SK-N-SH (cell line): ENCODE measurements around the gene NFKB2.

Experiments
- FOXJ3 ChIP-seq: sonication (generic); formaldehyde crosslinking; IDR thresholded peaks from 2 replicates; pipeline ENCODE4 v1.5.1; 2020; ENCODE audit warnings: mild to moderate bottlenecking, missing genetic modification reagents
- POLR2AphosphoS5 ChIP-seq: IDR thresholded peaks from 2 replicates; pipeline ENCODE4 v1.6.1; 2012; ENCODE audit warnings: low read depth, low read length
- RXRA ChIP-seq: IDR thresholded peaks from 2 replicates; pipeline ENCODE4 v1.4.0; 2012; ENCODE audit warnings: low read depth, mild to moderate bottlenecking, borderline replicate concordance
- TF ChIP-seq, protein P1 (sequence below): fragments of 200-600 bp; sonication (generic); IDR thresholded peaks from 2 replicates; pipeline ENCODE4 v1.6.1; 2017; ENCODE audit warnings: antibody characterized with exemption, mild to moderate bottlenecking, moderate library complexity
- TF ChIP-seq, protein P2 (sequence below): fragments of 150-350 bp; IDR thresholded peaks from 2 replicates; pipeline ENCODE4 v1.6.1; 2017; ENCODE audit warnings: antibody characterized with exemption, low read length, low read depth, borderline replicate concordance
- TF ChIP-seq, protein P3 (sequence below): IDR thresholded peaks from 2 replicates; pipeline ENCODE4 v1.6.1; 2012; ENCODE audit warnings: mild to moderate bottlenecking, low read depth, low read length, moderate library complexity

DNA sequence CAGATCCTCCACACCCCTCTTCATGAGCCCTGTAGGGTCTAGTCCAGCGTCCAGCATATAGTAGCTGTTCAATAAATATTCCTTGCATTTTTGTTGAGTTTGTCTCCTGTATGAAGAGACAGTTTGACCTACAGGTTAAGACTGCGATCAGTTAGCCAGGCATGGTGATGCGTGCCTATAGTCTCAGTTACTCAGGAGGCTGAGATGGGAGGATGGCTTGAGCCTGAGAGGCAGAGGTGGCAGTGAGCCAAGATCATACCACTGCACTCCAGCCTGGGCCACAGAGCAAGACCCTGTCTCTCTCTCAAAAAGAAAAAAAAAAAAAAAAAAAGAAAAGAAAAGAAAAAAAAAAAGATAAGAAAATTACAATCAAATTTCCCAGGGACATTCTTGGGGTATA is 42.0 kb downstream of the NFKB2 start:
- TF ChIP-seq, protein P1, sequence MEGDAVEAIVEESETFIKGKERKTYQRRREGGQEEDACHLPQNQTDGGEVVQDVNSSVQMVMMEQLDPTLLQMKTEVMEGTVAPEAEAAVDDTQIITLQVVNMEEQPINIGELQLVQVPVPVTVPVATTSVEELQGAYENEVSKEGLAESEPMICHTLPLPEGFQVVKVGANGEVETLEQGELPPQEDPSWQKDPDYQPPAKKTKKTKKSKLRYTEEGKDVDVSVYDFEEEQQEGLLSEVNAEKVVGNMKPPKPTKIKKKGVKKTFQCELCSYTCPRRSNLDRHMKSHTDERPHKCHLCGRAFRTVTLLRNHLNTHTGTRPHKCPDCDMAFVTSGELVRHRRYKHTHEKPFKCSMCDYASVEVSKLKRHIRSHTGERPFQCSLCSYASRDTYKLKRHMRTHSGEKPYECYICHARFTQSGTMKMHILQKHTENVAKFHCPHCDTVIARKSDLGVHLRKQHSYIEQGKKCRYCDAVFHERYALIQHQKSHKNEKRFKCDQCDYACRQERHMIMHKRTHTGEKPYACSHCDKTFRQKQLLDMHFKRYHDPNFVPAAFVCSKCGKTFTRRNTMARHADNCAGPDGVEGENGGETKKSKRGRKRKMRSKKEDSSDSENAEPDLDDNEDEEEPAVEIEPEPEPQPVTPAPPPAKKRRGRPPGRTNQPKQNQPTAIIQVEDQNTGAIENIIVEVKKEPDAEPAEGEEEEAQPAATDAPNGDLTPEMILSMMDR = no peak
- TF ChIP-seq FOXJ3 (CRISPR knock-in tag) (no peak), RXRA (no peak), POLR2AphosphoS5 (no peak)
- TF ChIP-seq, protein P2, sequence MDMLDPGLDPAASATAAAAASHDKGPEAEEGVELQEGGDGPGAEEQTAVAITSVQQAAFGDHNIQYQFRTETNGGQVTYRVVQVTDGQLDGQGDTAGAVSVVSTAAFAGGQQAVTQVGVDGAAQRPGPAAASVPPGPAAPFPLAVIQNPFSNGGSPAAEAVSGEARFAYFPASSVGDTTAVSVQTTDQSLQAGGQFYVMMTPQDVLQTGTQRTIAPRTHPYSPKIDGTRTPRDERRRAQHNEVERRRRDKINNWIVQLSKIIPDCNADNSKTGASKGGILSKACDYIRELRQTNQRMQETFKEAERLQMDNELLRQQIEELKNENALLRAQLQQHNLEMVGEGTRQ = no peak
- TF ChIP-seq, protein P3, sequence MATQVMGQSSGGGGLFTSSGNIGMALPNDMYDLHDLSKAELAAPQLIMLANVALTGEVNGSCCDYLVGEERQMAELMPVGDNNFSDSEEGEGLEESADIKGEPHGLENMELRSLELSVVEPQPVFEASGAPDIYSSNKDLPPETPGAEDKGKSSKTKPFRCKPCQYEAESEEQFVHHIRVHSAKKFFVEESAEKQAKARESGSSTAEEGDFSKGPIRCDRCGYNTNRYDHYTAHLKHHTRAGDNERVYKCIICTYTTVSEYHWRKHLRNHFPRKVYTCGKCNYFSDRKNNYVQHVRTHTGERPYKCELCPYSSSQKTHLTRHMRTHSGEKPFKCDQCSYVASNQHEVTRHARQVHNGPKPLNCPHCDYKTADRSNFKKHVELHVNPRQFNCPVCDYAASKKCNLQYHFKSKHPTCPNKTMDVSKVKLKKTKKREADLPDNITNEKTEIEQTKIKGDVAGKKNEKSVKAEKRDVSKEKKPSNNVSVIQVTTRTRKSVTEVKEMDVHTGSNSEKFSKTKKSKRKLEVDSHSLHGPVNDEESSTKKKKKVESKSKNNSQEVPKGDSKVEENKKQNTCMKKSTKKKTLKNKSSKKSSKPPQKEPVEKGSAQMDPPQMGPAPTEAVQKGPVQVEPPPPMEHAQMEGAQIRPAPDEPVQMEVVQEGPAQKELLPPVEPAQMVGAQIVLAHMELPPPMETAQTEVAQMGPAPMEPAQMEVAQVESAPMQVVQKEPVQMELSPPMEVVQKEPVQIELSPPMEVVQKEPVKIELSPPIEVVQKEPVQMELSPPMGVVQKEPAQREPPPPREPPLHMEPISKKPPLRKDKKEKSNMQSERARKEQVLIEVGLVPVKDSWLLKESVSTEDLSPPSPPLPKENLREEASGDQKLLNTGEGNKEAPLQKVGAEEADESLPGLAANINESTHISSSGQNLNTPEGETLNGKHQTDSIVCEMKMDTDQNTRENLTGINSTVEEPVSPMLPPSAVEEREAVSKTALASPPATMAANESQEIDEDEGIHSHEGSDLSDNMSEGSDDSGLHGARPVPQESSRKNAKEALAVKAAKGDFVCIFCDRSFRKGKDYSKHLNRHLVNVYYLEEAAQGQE = no peak
